CD4-positive, alpha-beta T cell treated with Interleukin-1 beta for 1 hour (primary cell): ENCODE measurements around the gene MBD3L3.
"Not testable (repeated sequence)": the region's sequence is repeated elsewhere in the genome, so short reads cannot be mapped to it uniquely, and the experiment has no call there.

Source experiments
- DNase-seq, 2 donors: peaks; one replicate each; pipeline ENCODE4 v3.0.0-alpha.2; 2020 to 2022

Gene MBD3L3

DNA sequence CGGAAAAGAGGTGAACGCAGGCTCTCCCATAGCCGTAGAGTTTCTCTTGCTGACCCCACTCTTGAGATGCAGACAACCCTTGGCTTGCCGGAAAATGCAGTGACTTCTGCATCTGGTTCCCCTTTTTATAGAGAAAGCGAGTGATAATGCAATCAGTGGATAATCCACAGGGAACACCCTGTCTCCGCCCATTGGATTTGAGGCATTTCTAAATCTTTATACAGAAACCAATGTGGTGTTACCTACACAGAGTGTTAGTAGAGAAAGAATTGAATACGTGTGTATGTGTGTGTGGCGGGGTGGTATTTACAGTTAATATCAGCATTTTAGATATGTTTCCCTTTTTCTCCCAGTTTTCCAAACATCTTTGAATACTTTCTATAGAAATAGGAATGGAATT, at the start of gene MBD3L3:
Gene MBD3L3 (minus strand): TSS at position 101 of the 400 bp plus-strand sequence. CDS start 71 bp downstream, at position 30.
- DNase-seq, result not testable (repeated sequence)

DNA sequence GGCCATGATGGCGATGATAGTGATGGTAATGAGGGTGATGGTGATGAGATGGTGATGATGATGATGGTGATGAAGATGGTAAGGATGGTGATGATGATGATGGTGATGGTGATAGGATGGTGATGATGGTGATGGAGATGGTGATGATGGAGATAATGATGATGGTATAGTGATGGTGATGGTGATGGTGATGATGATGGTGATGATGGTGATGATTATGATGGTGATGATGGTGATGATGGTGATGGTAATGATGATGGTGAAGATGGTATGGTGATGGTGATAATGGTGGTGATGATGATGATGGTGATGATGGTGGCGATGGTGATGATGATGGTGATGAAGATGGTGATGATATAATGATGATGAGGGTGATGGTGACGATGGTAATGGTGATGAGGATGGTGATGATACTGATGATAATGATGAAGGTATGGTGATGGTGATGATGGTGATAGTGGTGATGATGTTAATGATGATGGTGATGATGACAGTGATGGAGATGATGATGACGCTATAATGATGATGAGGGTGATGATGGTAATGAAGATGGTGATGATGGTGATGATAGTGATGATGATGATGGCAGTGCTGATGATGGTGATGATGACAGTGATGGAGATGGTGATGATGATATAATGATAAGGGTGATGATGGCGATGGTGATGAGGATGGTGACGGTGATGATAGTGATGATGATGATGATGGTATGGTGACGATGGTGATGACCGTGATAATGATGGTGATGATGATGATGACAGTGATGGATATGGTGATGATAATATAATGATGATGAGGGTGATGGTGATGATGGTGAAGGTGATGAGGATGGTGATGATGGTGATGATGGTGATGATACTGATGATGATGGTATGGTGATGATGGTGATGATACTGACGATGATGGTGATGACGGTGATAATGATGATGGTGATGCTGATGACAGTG, 48.5 kb upstream of the MBD3L3 start:
- no peak for DNase-seq

DNA sequence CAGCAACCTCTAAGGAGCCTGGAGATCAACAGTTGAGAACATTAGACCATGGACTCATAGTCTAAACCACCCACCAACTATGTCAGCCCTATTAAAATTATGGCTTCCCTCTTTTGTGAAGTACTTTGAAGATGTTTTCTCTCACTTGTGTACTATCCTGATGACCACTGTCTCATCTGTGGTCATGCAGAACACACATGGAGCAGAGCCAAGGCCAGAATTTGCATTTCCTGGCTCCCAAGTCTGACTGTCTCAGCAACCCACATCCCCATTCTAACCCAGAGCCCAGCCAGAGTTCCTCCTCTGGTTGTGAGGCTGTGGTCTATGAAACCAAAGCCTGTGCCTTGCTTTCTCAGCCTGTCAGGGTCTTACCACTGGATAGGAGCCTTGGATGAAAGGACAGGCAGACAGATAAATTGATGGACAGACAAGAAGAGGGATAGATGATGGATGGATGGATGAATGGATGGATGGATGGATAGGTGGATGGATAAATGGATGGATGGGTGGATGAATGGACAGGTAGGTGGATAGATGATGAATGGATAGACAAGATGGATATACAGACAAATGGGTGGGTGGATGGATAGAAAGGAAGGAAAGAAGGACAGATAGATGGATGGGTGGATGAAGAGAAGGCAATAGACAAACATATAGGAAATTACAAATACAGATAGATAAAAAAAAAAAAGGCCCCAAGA, 46.4 kb upstream of the MBD3L3 start:
- peak in 1 of 2 donors; percentile 9 for DNase-seq

DNA sequence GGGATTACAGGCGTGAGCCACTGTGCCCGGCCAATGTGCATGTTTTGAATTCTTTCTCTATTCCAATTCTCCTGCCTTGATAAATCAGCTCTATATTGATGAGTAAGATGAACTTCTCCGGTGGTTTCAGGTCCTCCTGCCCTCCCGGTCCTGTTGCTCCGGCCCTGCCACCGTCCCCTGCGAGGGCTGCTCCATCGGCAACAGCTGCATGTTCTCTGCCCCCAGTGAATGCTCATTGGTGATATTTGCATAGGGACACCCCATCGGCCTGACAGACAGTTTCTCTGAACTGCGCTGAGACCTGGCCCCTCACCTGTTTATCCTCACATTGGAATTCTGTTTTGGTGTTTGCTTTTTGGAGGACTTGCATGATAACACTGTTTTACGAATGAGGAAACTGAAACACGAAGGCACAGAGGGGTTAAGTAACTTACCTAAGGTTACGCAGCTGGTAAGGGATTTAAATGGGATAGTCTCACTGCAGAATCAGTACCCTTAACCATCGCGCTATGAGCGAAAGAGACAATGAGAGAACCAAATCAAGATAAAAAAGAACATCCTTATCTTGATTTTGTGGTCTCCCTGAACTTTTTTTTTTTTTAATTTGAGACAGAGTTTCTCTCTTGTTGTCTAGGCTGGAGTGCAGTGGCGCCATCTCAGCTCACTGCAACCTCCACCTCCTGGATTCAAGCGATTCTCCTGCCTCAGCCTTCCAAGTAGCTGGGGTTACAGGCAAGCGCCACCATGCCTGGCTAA, 43.2 kb upstream of the MBD3L3 start:
- DNase-seq, result peak in 1 of 2 donors; percentile 23

DNA sequence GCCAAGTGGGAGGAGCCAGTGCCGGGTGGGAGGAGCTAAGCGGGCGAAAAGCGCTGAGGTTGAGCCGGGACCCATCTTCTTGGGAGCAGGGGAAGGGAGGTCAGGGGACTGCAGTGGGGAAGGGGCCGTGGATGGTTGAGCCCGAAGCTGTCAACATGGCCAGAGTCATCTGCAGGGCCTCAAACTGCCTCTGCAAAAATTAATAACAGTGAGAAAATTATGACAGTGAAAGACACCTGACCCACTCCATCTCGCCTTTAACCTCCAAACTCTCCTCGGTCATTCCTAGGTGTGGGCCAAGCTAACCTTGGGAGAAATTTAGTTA, 41.1 kb upstream of the MBD3L3 start:
- DNase-seq, result no peak

DNA sequence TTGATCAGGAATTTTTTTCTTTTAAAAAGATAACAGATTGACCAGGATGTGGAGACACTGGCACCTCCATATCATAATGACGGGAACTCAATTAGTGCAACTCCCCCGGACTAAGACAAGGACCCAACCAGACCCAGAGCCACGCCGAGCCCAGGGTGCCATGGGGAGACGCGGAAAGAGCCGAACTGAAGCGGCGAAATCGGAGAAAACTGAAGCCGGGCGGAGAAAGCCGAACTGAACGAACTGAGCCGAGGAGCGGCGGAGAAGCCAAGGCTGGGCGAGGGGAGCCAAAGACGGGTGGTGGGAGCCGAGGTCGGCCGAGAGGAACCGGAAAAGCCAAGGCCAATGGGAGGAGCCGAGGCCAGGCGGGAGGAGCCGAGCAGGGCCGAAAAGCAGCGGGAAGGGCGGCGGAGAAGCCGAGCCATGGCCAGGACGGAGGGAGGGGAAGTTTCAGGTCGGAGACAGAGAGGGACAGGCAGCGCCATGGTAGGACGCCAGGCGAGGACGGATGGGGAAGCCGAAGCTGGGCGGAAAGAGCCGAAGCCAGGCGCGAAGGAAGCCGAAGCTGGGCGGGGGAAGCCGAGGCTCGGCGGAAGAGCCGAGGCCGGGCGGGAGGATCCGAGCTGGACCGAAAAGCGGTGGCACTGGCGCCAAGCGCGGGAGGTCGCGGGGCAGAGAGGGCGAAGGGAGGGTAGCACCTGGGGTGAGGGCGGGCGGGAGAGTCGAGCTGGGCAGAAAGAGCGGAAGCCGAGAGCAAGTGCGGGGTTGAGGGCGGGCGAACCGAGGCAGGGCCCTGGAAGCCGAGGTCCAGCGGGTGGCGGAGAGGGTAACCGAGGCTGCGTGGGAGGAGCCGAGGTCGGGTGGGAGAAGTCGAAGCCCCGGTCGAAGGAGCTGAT, 40.5 kb upstream of the MBD3L3 start:
- peak; percentile 90 for DNase-seq

DNA sequence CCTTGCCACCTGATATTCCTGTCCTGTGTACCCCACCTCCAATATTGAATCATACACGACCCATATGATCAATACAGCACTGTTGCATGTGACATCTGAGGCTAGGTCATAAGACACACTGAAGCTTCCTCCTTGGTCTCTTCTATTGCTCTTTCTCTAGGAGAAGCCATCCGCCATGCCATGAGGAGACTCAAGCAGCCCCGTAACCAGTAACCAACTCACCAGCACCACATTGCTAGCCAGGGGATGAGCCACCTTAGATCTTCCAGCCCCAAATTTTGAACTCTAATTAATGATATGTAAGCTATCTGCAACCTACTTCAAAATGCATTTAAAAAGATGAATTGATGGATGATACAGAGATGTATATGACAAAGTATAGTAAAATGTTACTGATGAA, 39.6 kb upstream of the MBD3L3 start:
- no peak for DNase-seq

DNA sequence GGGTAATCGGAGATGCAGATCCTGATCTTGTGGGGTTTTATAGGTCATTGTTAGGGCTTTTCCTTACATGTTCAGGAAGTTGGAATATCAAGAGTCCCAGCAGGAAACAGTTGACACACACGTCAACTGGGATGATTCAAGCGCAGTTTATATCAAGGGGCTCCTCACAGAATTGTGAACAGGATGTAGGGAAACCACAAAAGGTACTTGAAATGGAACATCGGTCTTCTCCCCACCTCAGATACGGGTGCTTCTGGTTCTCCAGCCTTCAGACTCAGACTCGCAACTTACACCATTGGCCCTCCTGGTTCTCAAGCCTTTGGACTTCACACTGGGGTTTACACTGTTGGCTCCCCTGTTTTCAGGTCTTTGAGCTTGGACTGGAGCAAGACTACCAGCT, 30.5 kb upstream of the MBD3L3 start:
- no peak for DNase-seq

DNA sequence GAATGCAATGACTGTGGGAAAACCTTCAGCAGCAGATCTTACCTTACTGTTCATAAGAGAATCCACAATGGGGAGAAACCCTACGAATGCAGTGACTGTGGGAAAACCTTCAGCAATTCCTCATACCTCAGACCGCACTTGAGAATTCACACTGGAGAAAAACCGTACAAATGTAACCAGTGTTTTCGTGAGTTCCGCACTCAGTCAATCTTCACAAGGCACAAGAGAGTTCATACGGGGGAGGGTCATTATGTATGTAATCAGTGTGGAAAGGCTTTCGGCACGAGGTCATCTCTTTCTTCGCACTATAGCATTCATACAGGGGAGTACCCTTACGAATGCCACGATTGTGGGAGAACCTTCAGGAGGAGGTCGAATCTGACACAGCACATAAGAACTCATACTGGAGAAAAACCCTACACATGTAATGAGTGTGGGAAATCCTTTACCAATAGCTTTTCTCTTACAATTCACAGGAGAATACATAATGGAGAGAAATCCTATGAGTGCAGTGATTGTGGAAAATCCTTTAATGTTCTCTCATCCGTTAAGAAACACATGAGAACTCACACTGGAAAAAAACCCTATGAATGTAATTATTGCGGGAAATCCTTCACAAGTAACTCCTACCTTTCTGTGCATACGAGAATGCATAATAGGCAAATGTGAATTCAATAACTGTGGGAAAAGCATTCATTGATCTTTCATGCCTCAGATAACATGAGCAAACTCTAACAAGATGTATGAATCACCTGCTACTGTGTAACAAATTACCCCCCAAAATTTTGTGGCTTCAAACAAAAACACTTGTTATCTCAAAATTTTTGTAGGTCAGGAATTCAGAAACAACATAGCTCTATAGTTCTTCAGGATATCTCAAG, 24.8 kb upstream of the MBD3L3 start:
- DNase-seq, result no peak

DNA sequence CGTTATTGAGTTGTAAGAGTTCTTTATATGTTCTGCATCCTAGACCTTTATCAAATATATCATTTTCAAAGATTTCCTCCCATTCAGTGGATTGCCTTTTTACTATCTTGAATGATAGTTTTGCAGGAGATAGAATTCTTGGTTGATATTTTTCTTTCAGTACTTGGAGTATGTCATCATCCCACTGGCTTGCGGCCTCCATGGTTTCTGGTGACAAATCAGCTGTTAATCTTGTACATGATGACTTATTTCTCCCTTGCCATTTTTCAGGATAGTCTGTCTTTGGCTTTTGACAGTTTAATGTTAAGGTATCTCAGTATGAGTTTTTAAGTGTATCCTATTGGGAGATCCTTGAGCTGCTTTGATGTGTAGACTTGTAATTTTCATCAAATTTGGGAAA, 19.5 kb upstream of the MBD3L3 start:
- no peak for DNase-seq

DNA sequence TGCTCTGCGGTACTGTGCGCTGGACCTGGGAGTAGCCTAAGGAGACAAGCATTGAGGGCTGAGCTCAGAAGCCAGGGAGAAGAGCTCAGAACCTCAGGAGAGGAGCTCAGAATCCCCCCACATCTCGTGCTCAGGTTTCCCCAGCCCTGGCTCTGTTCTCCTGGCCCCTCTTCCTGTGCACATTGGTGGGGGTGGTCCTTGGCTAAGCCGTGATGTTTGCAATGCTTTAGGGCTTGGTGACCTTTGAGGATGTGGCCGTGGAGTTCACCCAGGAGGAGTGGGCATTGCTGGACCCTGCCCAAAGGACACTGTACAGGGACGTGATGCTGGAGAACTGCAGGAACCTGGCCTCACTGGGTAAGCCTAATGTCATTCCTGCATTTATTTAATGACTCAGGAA, 17.7 kb upstream of the MBD3L3 start:
- DNase-seq, result no peak

DNA sequence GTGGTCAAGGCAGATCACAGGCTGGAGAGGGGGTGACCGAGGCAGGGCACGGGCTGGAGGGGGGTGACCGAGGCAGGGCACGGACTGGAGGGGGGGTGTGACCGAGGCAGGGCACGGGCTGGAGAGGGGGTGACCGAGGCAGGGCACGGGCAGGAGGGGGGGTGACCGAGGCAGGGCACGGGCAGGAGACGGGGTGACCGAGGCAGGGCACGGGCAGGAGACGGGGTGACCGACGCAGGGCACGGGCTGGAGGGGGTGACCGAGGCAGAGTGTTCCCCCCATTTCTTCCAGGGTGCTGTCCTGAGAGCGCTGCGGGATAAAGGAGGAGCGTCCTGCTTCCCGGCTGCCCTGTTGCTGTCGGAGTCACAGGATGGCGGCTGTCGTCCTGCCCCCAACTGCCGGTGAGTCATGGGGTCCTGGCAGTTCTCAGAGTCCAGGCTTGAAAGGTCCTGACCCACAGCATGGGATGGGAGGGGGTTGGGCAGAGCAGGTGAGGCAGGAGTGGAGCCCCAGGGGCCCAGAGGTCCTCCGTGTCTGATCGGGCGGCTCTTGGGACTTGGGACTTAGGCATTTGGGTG, 16.3 kb upstream of the MBD3L3 start:
- DNase-seq, result no peak

DNA sequence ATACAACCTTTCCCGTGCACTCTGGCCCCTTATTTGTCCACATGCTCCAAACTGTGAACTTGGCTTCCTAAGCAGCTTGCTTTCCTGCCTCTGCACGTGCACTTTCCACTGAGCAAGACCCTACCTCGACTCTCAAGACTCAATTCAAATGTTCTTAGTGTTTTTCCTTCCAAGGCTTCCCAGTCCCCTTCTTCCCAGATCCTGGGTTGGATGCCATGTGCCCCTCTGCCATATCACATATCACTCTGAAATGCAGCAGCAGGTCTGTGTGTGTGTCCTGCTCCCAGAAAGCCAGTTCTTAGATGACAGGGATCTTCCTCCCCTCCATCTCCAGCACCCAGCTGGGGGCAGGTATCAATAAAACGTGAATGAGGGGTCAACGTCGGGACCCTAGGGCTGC, 14.1 kb upstream of the MBD3L3 start:
- DNase-seq, result no peak

DNA sequence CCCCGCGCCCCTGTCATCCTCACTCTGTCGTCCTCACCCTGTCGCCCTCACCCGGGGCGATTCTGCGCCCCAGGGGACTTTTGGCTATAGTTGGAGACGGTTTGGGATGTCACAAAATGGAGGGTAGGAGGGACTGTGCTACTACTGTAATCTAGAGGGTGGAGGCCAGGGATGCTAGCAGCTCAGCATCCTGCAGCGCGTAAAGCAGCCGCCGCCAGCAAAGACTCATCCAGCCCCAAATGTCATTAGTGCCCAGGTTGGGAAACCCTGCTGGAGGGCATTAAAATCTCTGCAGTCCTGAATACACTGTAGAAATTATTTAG, 11.4 kb upstream of the MBD3L3 start:
- DNase-seq, result no peak

DNA sequence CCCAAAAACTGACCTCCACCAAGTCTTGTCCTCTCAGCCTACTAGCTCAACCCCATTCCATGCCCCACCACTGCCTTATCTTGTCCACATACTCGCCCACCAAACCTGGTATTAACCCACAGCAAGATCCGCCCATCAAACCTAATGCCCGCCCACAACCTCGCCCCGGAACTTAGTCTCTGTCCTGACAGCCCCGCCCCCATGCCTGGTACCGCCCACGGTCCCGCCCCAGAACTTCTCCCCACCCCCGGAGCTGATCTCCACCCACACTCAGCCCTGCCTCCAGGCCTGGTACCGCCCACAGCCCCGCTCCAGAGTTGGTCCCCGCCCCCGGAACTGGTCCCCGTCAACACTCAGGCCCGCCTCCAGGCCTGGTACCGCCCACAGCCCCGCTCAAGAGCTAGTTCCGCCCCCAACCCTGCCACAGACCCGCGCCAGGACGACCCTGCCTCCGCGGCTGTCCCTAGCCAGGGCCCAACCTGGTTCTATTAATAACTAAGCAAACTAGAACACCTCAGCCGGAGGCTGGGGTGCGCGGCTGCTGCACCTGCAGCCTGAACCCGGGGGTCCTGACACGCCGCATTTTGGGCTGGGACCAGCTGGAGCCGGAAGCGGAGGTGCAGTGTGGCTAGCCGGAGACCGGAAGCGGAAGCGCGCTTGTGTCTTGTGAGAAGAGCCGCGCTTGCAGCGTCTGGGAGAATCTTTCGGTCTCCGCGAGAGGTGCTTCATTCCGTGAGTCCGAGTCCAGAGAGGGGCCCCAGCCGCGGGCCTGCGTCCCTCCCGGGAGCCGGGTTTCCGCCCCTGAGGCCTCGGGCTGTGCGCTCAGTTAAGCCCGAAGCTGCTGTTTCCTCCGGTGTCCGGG, 10.8 kb upstream of the MBD3L3 start, which contains the start of gene ZNF557:
Gene ZNF557 (plus strand): TSS at position 662 of the 862 bp plus-strand sequence. CDS start 5,372 bp downstream, outside the sequence.
- DNase-seq, result peak; percentile 98 to 99

DNA sequence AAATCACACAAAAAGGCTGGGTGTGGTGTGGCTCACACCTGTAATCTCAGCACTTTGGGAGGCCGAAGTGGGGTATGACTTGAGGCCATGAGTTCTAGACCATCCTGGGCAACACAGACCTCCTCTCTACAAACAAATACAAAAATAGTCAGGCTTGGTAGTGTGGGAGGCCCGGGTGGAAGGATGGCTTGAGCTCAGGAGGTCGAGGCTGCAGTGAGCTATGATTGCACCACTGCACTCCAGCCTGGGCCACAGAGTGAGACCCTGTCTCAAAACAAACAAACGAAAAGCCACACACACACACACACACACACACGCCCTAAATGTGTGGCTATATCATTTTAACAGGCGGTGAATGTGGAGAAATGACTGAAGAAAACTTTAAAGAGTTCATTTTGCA, 10.1 kb upstream of the MBD3L3 start:
- DNase-seq, result no peak

DNA sequence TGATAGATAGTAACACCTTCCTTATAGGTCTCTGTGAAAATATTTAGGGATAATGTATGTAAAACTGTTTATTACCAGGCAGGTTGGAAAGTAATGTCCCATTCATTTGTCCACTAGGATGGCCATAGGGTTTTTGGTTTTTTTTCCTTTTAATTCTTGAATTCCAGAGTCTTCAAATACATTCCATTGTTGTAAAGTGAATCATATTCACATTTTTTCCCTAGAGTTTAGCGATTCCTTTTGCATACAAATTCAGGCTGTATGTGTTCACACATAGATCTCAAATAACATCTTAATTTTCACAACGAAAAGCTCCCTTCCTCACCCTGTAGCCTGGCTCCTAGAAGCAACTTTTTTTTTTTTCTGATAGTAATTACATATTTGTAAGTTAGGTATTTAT, 9.2 kb upstream of the MBD3L3 start:
- DNase-seq, result no peak

DNA sequence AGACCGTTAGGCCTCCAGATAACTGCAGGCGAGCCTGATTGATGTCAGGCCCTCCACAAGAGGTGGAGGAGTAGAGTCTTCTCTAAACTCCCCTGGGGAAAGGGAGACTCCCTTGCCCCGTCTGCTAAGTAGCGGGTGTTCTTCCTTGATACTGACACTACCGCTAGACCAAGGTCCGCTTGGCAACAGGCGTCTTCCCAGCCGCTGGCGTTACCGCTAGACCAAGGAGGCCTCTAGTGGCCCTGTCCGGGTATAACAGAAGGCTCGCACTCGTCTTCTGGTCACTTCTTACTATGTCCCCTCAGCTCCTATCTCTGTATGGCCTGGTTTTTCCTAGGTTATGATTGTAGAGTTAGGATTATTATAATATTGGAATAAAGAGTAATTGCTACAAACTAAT, 8.6 kb upstream of the MBD3L3 start:
- DNase-seq, result not testable (repeated sequence)

DNA sequence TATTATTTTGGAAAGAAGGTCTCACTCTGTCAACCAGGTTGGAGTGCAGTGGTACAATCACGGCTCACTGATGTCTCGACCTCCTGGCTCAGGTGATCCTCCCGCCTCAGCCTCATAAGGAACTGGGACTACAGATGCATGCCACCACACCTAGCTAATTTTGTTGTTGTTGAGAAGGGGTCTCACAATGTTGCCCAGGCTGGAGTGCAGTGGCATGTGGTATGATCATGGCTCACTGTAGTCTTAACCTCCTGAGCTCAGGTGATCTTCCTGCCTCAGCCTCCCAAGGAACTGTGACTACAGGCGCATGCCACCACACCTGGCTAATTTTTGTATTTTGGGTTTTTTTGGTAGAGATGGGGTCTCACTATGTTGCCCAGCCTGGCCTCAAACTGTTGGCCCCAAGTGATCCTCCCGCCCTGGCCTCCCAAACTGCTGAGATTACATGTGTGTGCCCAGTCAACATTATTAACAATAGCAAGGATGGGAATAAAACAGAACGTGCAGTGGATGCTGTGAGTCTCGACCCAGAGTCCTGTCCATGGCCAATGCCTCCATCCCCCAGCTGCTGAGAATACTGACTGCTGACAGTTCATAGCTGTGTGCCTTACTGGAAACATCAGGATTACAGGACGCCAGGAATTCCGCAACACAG, 5.4 kb upstream of the MBD3L3 start:
- no peak for DNase-seq
